Adrenal gland (tissue), 12 donors: Measurements from ENCODE around the gene C1orf116. TPM values are rescaled to one million over a fixed set of nuclear protein-coding genes. Genes with fewer than 3 reads are reported as not detected.

Source experiments
- DNase-seq, 7 donors: peaks; one replicate each; pipeline ENCODE4 v3.0.0-alpha.2; 2019 to 2020
- H3K27ac ChIP-seq, 5 donors: fragments of 200-600 bp; sonication (generic) in 4 of 5; 1 replicate in 3 of 5; 2 replicates in 2 of 5; pipeline versions ENCODE4 v1.5.1 to v1.8.0; 2016 to 2020; ENCODE audit warnings: mild to moderate bottlenecking in 1 of 5
- H3K27me3 ChIP-seq: fragments of 200-600 bp; 2 replicates; pipeline ENCODE4 v1.8.0; 2021
- H3K36me3 ChIP-seq, 2 donors: fragments of 200-600 bp; replicated peaks in 1 of 2; 1 replicate in 1 of 2; 2 replicates in 1 of 2; pipeline versions ENCODE4 v1.5.1 to v1.8.0; 2018 to 2022
- H3K4me1 ChIP-seq, 2 donors: fragments of 200-600 bp; replicated peaks in 1 of 2; 1 replicate in 1 of 2; 2 replicates in 1 of 2; pipeline versions ENCODE4 v1.5.1 to v1.8.0; 2018 to 2021
- H3K4me3 ChIP-seq, 4 donors: fragments of 200-600 bp; sonication (generic) in 3 of 4; one replicate each; pipeline ENCODE4 v1.5.1; 2016 to 2018
- H3K9me3 ChIP-seq, 3 donors: fragments of 200-600 bp; sonication (generic) in 1 of 3; replicated peaks in 1 of 3; 1 replicate in 2 of 3; 2 replicates in 1 of 3; pipeline versions ENCODE4 v1.5.1 to v1.8.0; 2016 to 2021
- CTCF ChIP-seq, 6 experiments: fragments of 450-650 bp in 4 of 6; fragments of 200-600 bp in 2 of 6; sonication (generic) in 1 of 6; IDR thresholded peaks; 1 replicate in 5 of 6; 2 replicates in 1 of 6; pipeline versions ENCODE4 v1.5.1 to v1.8.0; 2016 to 2021; ENCODE audit warnings: antibody characterized with exemption in 6 of 6, mild to moderate bottlenecking in 2 of 6, moderate library complexity in 1 of 6
- POLR2A ChIP-seq, 2 donors: fragments of 450-650 bp; IDR thresholded peaks; one replicate each; pipeline ENCODE4 v1.6.1; 2017; ENCODE audit warnings: antibody characterized with exemption in 2 of 2, mild to moderate bottlenecking in 2 of 2, moderate library complexity in 1 of 2
- WGBS, 4 donors: extraction: QIAGEN DNeasy Blood & Tissue Kit in 2 of 4; methylation state at CpG; one replicate each; pipeline versions ENCODE4 v1.1.5 to v1.1.7; 2013 to 2017; 5-methylcytosine and 5-hydroxymethylcytosine counted together
- intact Hi-C, 2 donors: fragments of 100-400 bp; cut with DNase I; formaldehyde crosslinking; loops; one replicate each; pipeline versions ENCODE4 v1.14.1 to v1.15.0; 2022 to 2023
- polyA plus RNA-seq, 3 donors: library from polyadenylated mRNA; stranded (reverse); fragments of 200-250 nt in 2 of 3; fragments of 350-450 nt in 1 of 3; fragmentation: Illumina TruSeq in 1 of 3; extraction: RNeasy Lipid Tissue Mini Kit (QIAGEN cat#74804) in 1 of 3; gene quantifications; one replicate each; pipeline ENCODE4 v1.2.3, GENCODE V29; 2013 to 2014
- total RNA-seq, 9 donors: library from RNA; depleted of rRNA in 4 of 9; stranded (reverse); fragments of >200 nt in 4 of 9; fragments of 120-200 nt in 1 of 9; fragmentation: NEBNext Ultra II Directional in 1 of 9; extraction: Animal tissue kit (Norgen Biotek cat#: 25700) in 1 of 9; gene quantifications; one replicate each; pipeline versions ENCODE4 v1.1.0 to v1.2.4, GENCODE V29; 2013 to 2023
- donor health status: healthy with polysubstance abuse.
- donor health status: Bipolar disorder and iron deficiency.
- donor health status: DM: yes; HTN: yes; CAD: no.
- donor health status: DM: no; HTN: no; CAD: no.
- donor health status: DM: no; HTN: no; CAD: no.
- donor health status: DM: yes; HTN: yes; CAD: no.

Gene C1orf116
- total and polyA plus RNA-seq, 12 donors: 0.11 to 3.7 (median 0.96) TPM

- no peaks in the 10 kb centered on the region for H3K4me1 ChIP-seq
- H3K9me3 ChIP-seq: no peaks in the 10 kb centered on the region
- WGBS, 4 donors: 89 to 94% (median 91%) methylated on average over 10 of the region's 10 CpGs
- no peak for DNase-seq
- H3K36me3 ChIP-seq: no peaks in the 10 kb centered on the region
- intact Hi-C loops: no loop called here
- H3K27me3 ChIP-seq: no peaks in the 10 kb centered on the region
- no peak overlapping the region for H3K4me3 ChIP-seq
- no peak overlapping the region for H3K27ac ChIP-seq
- no peak for TF ChIP-seq POLR2A (IDR thresholded peaks at IDR 0.05)
- no peak for TF ChIP-seq CTCF (IDR thresholded peaks at IDR 0.05)
These were observed 23.2 kb downstream of the C1orf116 start for GRCh38 chr1:207009182-207009850.

- H3K36me3 ChIP-seq: no peaks in the 10 kb centered on the region
- WGBS, 4 donors: 70 to 82% (median 77%) methylated on average over 5 of the region's 5 CpGs
- TF ChIP-seq POLR2A (IDR thresholded peaks at IDR 0.05) (no peak), CTCF (IDR thresholded peaks at IDR 0.05) (no peak)
- peak overlapping the region in 1 of 5 donors; percentile 14 for H3K27ac ChIP-seq
- DNase-seq: peak in 2 of 7 donors; percentile 22 to 44
- H3K9me3 ChIP-seq: no peaks in the 10 kb centered on the region
- intact Hi-C loops: no loop called here
- H3K4me1 ChIP-seq: no peaks in the 10 kb centered on the region
- H3K27me3 ChIP-seq: no peaks in the 10 kb centered on the region
- no peak overlapping the region for H3K4me3 ChIP-seq
These were observed 25.1 kb downstream of the C1orf116 start for GRCh38 chr1:207007352-207008033.

GRCh38 chr1:207006914-207007313, 25.6 kb downstream of the C1orf116 start:
- Histone ChIP-seq H3K27me3 (no peaks in the 10 kb centered on the region), H3K9me3 (no peaks in the 10 kb centered on the region), H3K4me3 (no peak overlapping the region), H3K36me3 (no peaks in the 10 kb centered on the region), H3K27ac (peak overlapping the region in 1 of 5 donors; percentile 14), H3K4me1 (no peaks in the 10 kb centered on the region)
- intact Hi-C loops: no loop called here
- TF ChIP-seq POLR2A (IDR thresholded peaks at IDR 0.05) (no peak), CTCF (IDR thresholded peaks at IDR 0.05) (no peak)
- WGBS, 4 donors: 82 to 84% (median 83%) methylated on average over 3 of the region's 3 CpGs
- no peak for DNase-seq

GRCh38 chr1:207006083-207006482, 26.5 kb downstream of the C1orf116 start:
- intact Hi-C loops: no loop called here
- no peak for DNase-seq
- no peaks in the 10 kb centered on the region for H3K9me3 ChIP-seq
- WGBS, 4 donors: 67 to 84% (median 78%) methylated on average over 3 of the region's 3 CpGs
- TF ChIP-seq CTCF (IDR thresholded peaks at IDR 0.05): no peak
- TF ChIP-seq POLR2A (IDR thresholded peaks at IDR 0.05): no peak
- no peaks in the 10 kb centered on the region for H3K36me3 ChIP-seq
- H3K27ac ChIP-seq: no peak overlapping the region
- no peak overlapping the region for H3K4me3 ChIP-seq
- H3K27me3 ChIP-seq: no peaks in the 10 kb centered on the region
- H3K4me1 ChIP-seq: no peaks in the 10 kb centered on the region
